ENCODE results near the gene ZEB2.

ZEB2 gene

GRCh38 chr2:144519934-144520731, at the start of gene ZEB2:
Gene ZEB2, minus strand, starts transcription at chr2:144520119. Its CDS starts 2,769 bp downstream, at chr2:144517350.
- peak; percentile 43 for DNase-seq

- no peak for DNase-seq
Observed at GRCh38 chr2:144567745-144568144, 47.8 kb upstream of the ZEB2 start.

GRCh38 chr2:144566448-144566847, 46.5 kb upstream of the ZEB2 start:
- DNase-seq, result no peak

- DNase-seq, result no peak
Observed at GRCh38 chr2:144560251-144560650, 40.3 kb upstream of the ZEB2 start.

- DNase-seq, result no peak
Observed at GRCh38 chr2:144559681-144560080, 39.8 kb upstream of the ZEB2 start.

GRCh38 chr2:144559242-144559641, 39.3 kb upstream of the ZEB2 start:
- no peak for DNase-seq

GRCh38 chr2:144554492-144555210, 34.7 kb upstream of the ZEB2 start:
- no peak for DNase-seq

GRCh38 chr2:144553379-144553778, 33.5 kb upstream of the ZEB2 start:
- no peak for DNase-seq

- no peak for DNase-seq
Observed at GRCh38 chr2:144552821-144553220, 32.9 kb upstream of the ZEB2 start.

- DNase-seq, result no peak
Observed at GRCh38 chr2:144550911-144551310, 31.0 kb upstream of the ZEB2 start.

GRCh38 chr2:144550084-144550483, 30.2 kb upstream of the ZEB2 start:
- DNase-seq, result no peak

GRCh38 chr2:144548532-144549191, 28.7 kb upstream of the ZEB2 start:
- no peak for DNase-seq

- no peak for DNase-seq
Observed at GRCh38 chr2:144548088-144548487, 28.2 kb upstream of the ZEB2 start.

GRCh38 chr2:144547494-144547893, 27.6 kb upstream of the ZEB2 start:
- DNase-seq, result no peak

- DNase-seq, result no peak
Observed at GRCh38 chr2:144546933-144547332, 27.0 kb upstream of the ZEB2 start.

GRCh38 chr2:144545787-144546186, 25.9 kb upstream of the ZEB2 start:
- no peak for DNase-seq

- no peak for DNase-seq
Observed at GRCh38 chr2:144544053-144544452, 24.1 kb upstream of the ZEB2 start.

GRCh38 chr2:144541396-144541795, 21.5 kb upstream of the ZEB2 start:
- DNase-seq, result no peak

- DNase-seq, result no peak
Observed at GRCh38 chr2:144539289-144539782, 19.4 kb upstream of the ZEB2 start.

GRCh38 chr2:144535300-144535699, 15.4 kb upstream of the ZEB2 start:
- DNase-seq, result no peak

GRCh38 chr2:144533221-144533620, 13.3 kb upstream of the ZEB2 start:
- DNase-seq, result no peak

- DNase-seq, result no peak
Observed at GRCh38 chr2:144530596-144530995, 10.7 kb upstream of the ZEB2 start.

GRCh38 chr2:144529841-144530240, 9.9 kb upstream of the ZEB2 start:
- no peak for DNase-seq

GRCh38 chr2:144528108-144528507, 8.2 kb upstream of the ZEB2 start:
- DNase-seq, result no peak
